Gastroesophageal sphincter (tissue), 3 donors: ENCODE measurements around the gene TMEM74B.

Experiments
- POLR2A ChIP-seq, 2 donors: fragments of 450-650 bp; IDR thresholded peaks; one replicate each; pipeline ENCODE4 v1.6.1; 2017; ENCODE audit warnings: antibody characterized with exemption in 2 of 2, mild to moderate bottlenecking in 2 of 2, moderate library complexity in 1 of 2
- POLR2AphosphoS5 ChIP-seq: sonication (generic); formaldehyde crosslinking; IDR thresholded peaks from one replicate; pipeline ENCODE4 v1.6.1; 2017; ENCODE audit warnings: antibody characterized with exemption
- TF ChIP-seq, protein P1 (sequence below), 4 experiments: fragments of 200-600 bp in 2 of 4; fragments of 450-650 bp in 2 of 4; sonication (generic) in 1 of 4; IDR thresholded peaks; one replicate each; pipeline ENCODE4 v1.5.1; 2017 to 2019; ENCODE audit warnings: antibody characterized with exemption in 4 of 4, mild to moderate bottlenecking in 2 of 4, moderate library complexity in 2 of 4

DNA sequence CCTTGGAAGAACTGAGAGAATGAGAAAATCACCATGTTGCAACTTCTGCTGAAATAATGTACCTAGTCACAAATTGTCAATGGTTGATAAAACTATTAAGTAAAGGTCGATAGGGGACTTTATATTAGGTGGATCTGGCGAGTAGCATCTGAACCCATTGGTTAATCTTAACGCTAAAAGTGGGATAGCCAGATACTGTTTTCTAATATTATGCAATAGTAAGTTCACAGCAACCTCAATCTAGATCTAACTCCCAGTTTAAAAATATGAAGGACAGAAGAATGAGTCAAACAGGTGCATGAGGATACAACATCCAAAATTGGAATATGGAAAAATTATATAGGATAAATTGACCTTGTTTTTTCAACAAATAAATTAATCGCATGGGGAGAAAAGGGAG, 47.5 kb downstream of the TMEM74B start:
- TF ChIP-seq, protein P1, sequence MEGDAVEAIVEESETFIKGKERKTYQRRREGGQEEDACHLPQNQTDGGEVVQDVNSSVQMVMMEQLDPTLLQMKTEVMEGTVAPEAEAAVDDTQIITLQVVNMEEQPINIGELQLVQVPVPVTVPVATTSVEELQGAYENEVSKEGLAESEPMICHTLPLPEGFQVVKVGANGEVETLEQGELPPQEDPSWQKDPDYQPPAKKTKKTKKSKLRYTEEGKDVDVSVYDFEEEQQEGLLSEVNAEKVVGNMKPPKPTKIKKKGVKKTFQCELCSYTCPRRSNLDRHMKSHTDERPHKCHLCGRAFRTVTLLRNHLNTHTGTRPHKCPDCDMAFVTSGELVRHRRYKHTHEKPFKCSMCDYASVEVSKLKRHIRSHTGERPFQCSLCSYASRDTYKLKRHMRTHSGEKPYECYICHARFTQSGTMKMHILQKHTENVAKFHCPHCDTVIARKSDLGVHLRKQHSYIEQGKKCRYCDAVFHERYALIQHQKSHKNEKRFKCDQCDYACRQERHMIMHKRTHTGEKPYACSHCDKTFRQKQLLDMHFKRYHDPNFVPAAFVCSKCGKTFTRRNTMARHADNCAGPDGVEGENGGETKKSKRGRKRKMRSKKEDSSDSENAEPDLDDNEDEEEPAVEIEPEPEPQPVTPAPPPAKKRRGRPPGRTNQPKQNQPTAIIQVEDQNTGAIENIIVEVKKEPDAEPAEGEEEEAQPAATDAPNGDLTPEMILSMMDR (IDR thresholded peaks at IDR 0.05), result no peak
- TF ChIP-seq POLR2A (IDR thresholded peaks at IDR 0.05) (no peak), POLR2AphosphoS5 (no peak)
